Hepatocyte (in vitro differentiated cells): ENCODE results near the gene PKN1.

Source experiments
- CTCF ChIP-seq: fragments of 200-600 bp; sonication (generic); IDR thresholded peaks from 2 replicates; pipeline ENCODE4 v1.5.1; 2016; ENCODE audit warnings: antibody characterized with exemption, mild to moderate bottlenecking; ENCODE audit not compliant: poor library complexity
- EZH2 ChIP-seq: fragments of 200-600 bp; sonication (generic); IDR thresholded peaks from 2 replicates; pipeline ENCODE4 v1.6.1; 2016; ENCODE audit warnings: antibody characterized with exemption, mild to moderate bottlenecking, borderline replicate concordance

GRCh38 chr19:14418856-14419105 lies 14.3 kb upstream of the PKN1 start:
- TF ChIP-seq EZH2 (no peak), CTCF (no peak)
